ENCODE results near the gene NOP53. TPM values are rescaled to one million over a fixed set of nuclear protein-coding genes. Genes with fewer than 3 reads are reported as not detected.

Gene NOP53
- total and polyA plus RNA-seq, 9 of the 15 experiments (the other 6 are each of a cell fraction or from before 2014, with no cell fraction given) = 6.5 to 274 (median 145) TPM

DNA sequence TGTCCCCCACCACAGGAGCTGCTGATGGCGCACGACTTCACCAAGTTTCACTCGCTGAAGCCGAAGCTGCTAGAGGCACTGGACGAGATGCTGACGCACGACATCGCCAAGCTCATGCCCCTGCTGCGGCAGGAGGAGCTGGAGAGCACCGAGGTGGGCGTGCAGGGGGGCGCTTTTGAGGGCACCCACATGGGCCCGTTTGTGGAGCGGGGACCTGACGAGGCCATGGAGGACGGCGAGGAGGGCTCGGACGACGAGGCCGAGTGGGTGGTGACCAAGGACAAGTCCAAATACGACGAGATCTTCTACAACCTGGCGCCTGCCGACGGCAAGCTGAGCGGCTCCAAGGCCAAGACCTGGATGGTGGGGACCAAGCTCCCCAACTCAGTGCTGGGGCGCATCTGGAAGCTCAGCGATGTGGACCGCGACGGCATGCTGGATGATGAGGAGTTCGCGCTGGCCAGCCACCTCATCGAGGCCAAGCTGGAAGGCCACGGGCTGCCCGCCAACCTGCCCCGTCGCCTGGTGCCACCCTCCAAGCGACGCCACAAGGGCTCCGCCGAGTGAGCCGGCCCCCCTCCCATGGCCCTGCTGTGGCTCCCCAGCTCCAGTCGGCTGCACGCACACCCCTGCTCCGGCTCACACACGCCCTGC lies 4.4 kb upstream of the NOP53 start:
- no peak overlapping the region for H3K4me2 ChIP-seq (ENCODE audit: insufficient read depth, low read length)
- H3K9me3 ChIP-seq (replicated peaks; ENCODE audit: control insufficient read depth, insufficient read depth, low read depth, low read length) = no peaks in the 10 kb centered on the region
- H3K4me3 ChIP-seq = no peak overlapping the region
- ATAC-seq = no peak
- CTCF ChIA-PET (ENCODE audit: low intra/inter-chr PET ratio) = no interaction called here
- peaks cover 27% of the 10 kb centered on the region; the same call in 2 of the 3 replicates for H3K36me3 ChIP-seq (ENCODE audit: control insufficient read depth, insufficient read depth, low read length)
- intact Hi-C loops (cut with micrococcal nuclease) (no loop called here), in situ Hi-C loops (cut with MboI) (no loop called here)
- no peaks in the 10 kb centered on the region for H4K20me1 ChIP-seq (replicated peaks; ENCODE audit: control insufficient read depth, insufficient read depth, low read length)
- no peak overlapping the region for H3K27ac ChIP-seq (ENCODE audit: extremely low read depth, low read depth, low read length)
- H3K9me1 ChIP-seq (ENCODE audit: control insufficient read depth, insufficient read depth, low read length) = no peaks in the 10 kb centered on the region
- peaks cover 23 to 27% of the 10 kb centered on the region in 2 experiments; a peak in 4 of 5 replicates for H3K4me1 ChIP-seq (replicated peaks in 1 of 2; ENCODE audit: control insufficient read depth in 2 of 2, insufficient read depth in 2 of 2, low read length in 2 of 2)
- no TSS peak for BruUV-seq (replicated peaks)
- H3K27me3 ChIP-seq (ENCODE audit: control insufficient read depth in 2 of 2, insufficient read depth in 2 of 2, low read length in 2 of 2) = no peaks in the 10 kb centered on the region
- WGBS (ENCODE audit: insufficient coverage, low coverage, missing lambda C conversion rate) = 90% methylated on average over 40 of the region's 48 CpGs
- POLR2A ChIA-PET = interaction anchor here (0.6 to 2.1 kb wide), 3 partner anchors 16 to 1640 kb away, joined by 3 to 7 read pairs (median 3); no protein-coding TSS in a partner anchor
- TF ChIP-seq ZBTB17 (CRISPR knock-in tag; IDR thresholded peaks at IDR 0.05) (no peak), POLR2G (IDR thresholded peaks at IDR 0.05; ENCODE audit: low read depth, low read length) (peak; percentile 41; the same call in 1 of the 2 replicates), RBFOX2 (IDR thresholded peaks at IDR 0.05; ENCODE audit: low read depth, low read length) (peak; percentile 36)
- TF ChIP-seq, protein P1, sequence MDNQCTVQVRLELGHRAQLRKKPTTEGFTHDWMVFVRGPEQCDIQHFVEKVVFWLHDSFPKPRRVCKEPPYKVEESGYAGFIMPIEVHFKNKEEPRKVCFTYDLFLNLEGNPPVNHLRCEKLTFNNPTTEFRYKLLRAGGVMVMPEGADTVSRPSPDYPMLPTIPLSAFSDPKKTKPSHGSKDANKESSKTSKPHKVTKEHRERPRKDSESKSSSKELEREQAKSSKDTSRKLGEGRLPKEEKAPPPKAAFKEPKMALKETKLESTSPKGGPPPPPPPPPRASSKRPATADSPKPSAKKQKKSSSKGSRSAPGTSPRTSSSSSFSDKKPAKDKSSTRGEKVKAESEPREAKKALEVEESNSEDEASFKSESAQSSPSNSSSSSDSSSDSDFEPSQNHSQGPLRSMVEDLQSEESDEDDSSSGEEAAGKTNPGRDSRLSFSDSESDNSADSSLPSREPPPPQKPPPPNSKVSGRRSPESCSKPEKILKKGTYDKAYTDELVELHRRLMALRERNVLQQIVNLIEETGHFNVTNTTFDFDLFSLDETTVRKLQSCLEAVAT (IDR thresholded peaks at IDR 0.05) = peak in 1 of 2 experiments; percentile 68; a peak in 2 of 4 replicates
- TF ChIP-seq, protein P2, sequence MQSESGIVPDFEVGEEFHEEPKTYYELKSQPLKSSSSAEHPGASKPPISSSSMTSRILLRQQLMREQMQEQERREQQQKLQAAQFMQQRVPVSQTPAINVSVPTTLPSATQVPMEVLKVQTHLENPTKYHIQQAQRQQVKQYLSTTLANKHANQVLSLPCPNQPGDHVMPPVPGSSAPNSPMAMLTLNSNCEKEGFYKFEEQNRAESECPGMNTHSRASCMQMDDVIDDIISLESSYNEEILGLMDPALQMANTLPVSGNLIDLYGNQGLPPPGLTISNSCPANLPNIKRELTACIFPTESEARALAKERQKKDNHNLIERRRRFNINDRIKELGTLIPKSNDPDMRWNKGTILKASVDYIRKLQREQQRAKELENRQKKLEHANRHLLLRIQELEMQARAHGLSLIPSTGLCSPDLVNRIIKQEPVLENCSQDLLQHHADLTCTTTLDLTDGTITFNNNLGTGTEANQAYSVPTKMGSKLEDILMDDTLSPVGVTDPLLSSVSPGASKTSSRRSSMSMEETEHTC (IDR thresholded peaks at IDR 0.05) = no peak
- TF ChIP-seq, protein P3, sequence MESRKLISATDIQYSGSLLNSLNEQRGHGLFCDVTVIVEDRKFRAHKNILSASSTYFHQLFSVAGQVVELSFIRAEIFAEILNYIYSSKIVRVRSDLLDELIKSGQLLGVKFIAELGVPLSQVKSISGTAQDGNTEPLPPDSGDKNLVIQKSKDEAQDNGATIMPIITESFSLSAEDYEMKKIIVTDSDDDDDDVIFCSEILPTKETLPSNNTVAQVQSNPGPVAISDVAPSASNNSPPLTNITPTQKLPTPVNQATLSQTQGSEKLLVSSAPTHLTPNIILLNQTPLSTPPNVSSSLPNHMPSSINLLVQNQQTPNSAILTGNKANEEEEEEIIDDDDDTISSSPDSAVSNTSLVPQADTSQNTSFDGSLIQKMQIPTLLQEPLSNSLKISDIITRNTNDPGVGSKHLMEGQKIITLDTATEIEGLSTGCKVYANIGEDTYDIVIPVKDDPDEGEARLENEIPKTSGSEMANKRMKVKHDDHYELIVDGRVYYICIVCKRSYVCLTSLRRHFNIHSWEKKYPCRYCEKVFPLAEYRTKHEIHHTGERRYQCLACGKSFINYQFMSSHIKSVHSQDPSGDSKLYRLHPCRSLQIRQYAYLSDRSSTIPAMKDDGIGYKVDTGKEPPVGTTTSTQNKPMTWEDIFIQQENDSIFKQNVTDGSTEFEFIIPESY (CRISPR knock-in tag; IDR thresholded peaks at IDR 0.05) = peak; percentile 70
- DNase-seq (ENCODE audit: extremely low read depth in 1 of 4, low spot score in 3 of 4) = no peak
- no peak overlapping the region for H2AFZ ChIP-seq (ENCODE audit: low read depth, low read length)
- FAIRE-seq = no peak
- H3K79me2 ChIP-seq (ENCODE audit: control insufficient read depth, insufficient read depth, low read length) = peaks cover 10% of the 10 kb centered on the region
- no peak overlapping the region; a peak in 1 of 4 replicates for H3K9ac ChIP-seq (ENCODE audit: insufficient read depth in 1 of 2, low read depth in 2 of 2, low read length in 2 of 2)
